ENCODE data around the gene TSPAN9.

Gene TSPAN9

GRCh38 chr12:3049611-3050249, 27.4 kb upstream of the TSPAN9 start:
- no peak overlapping the region for H3K4me3 ChIP-seq (ENCODE audit: low read length)
- DNase-seq (ENCODE audit: low read depth), result no peak
- TF ChIP-seq CTCF (conservative IDR thresholded peaks at IDR 0.05; ENCODE audit: low read length), result no peak

- DNase-seq (ENCODE audit: low read depth), result no peak
- H3K4me3 ChIP-seq (ENCODE audit: low read length), result no peak overlapping the region
- TF ChIP-seq CTCF (conservative IDR thresholded peaks at IDR 0.05; ENCODE audit: low read length), result no peak
Observed at GRCh38 chr12:3054374-3054773, 22.8 kb upstream of the TSPAN9 start.

DNA sequence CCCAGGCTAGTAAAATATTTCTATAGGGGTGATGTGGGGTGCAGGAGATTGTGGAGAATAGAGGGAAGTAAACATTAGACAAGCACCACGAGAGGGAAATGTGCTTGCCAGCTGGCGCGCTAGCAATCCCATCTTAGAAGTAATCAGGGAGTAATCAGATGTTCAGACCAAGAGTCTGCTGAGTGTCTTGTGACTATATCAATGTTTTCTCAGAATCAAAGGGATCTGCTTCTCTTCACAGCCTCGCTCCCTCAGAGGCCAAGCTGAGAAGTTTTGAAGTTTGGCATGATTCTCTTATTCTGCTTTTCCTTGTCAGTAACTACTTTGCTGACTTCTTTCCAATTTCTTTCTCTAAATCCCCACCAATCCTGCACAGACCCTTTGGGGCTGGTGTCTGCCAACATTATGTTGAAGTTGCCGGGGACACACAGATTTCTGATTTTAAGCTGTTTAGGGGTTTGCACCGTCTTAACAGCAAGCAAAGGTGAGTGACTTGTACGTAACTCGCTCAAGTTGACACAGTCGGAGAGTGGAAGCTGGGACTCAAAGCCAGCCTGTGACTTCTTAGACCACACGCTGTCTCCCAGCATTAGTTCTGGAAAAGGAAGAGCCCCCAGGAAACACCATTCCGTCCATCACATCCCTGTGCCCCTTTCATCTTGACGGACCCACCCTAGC, 22.0 kb upstream of the TSPAN9 start:
- peak; percentile 10 for DNase-seq (ENCODE audit: low read depth)
- H3K4me3 ChIP-seq (ENCODE audit: low read length), result no peak overlapping the region
- no peak for TF ChIP-seq CTCF (conservative IDR thresholded peaks at IDR 0.05; ENCODE audit: low read length)

GRCh38 chr12:3055704-3056467, 21.3 kb upstream of the TSPAN9 start:
- TF ChIP-seq CTCF (conservative IDR thresholded peaks at IDR 0.05; ENCODE audit: low read length), result no peak
- DNase-seq (ENCODE audit: low read depth), result peak; percentile 34
- no peak overlapping the region for H3K4me3 ChIP-seq (ENCODE audit: low read length)

GRCh38 chr12:3061059-3061458, 16.1 kb upstream of the TSPAN9 start:
- H3K4me3 ChIP-seq (ENCODE audit: low read length), result no peak overlapping the region
- DNase-seq (ENCODE audit: low read depth), result peak; percentile 75
- TF ChIP-seq CTCF (conservative IDR thresholded peaks at IDR 0.05; ENCODE audit: low read length), result no peak

- no peak overlapping the region for H3K4me3 ChIP-seq (ENCODE audit: low read length)
- no peak for DNase-seq (ENCODE audit: low read depth)
Observed at GRCh38 chr12:3061501-3062215, 15.5 kb upstream of the TSPAN9 start.

More at GRCh38 chr12:3061501-3062215, 15.5 kb upstream of the TSPAN9 start:
- TF ChIP-seq CTCF (conservative IDR thresholded peaks at IDR 0.05; ENCODE audit: low read length), result no peak

Data from AG10803 (cell line).